ENCODE data around the gene FCHSD2.

GRCh38 chr11:72833811-72834493, 308.2 kb downstream of the FCHSD2 start:
- TF ChIP-seq POLR2AphosphoS5 (IDR thresholded peaks at IDR 0.05), result no peak
- no peak for TF ChIP-seq EP300 (IDR thresholded peaks at IDR 0.05)

Data from suprapubic skin (tissue), 4 donors.